Tibial nerve (tissue), 3 donors: ENCODE measurements around the gene CDCA3.
"Not testable (repeated sequence)": the region's sequence is repeated elsewhere in the genome, so short reads cannot be mapped to it uniquely, and the experiment has no call there.

Experiments
- CTCF ChIP-seq, 5 experiments: fragments of 200-600 bp in 3 of 5; fragments of 450-650 bp in 2 of 5; sonication (generic) in 3 of 5; IDR thresholded peaks; one replicate each; pipeline ENCODE4 v1.5.1; 2016 to 2019; ENCODE audit warnings: antibody characterized with exemption in 5 of 5, mild to moderate bottlenecking in 3 of 5, moderate library complexity in 2 of 5
- POLR2A ChIP-seq, 2 donors: fragments of 450-650 bp; IDR thresholded peaks; one replicate each; pipeline ENCODE4 v1.6.1; 2017; ENCODE audit warnings: antibody characterized with exemption in 2 of 2, mild to moderate bottlenecking in 2 of 2, moderate library complexity in 2 of 2

- TF ChIP-seq CTCF, POLR2A (IDR thresholded peaks at IDR 0.05): not testable (repeated sequence)
Measured at GRCh38 chr12:6888794-6889193, 37.7 kb upstream of the CDCA3 start.
